ENCODE data around the gene MSI2.
"Not testable (repeated sequence)": the region's sequence is repeated elsewhere in the genome, so short reads cannot be mapped to it uniquely, and the experiment has no call there.

Gene MSI2

GRCh38 chr17:57255776-57256681 is at the start of gene MSI2:
MSI2 (plus strand) TSS chr17:57256523; CDS start chr17:57256743, 220 bp downstream.
- DNase-seq: peak; percentile 76 to 92 (median 86)

- DNase-seq: no peak
Observed at GRCh38 chr17:57206928-57207327, 49.4 kb upstream of the MSI2 start.

GRCh38 chr17:57207396-57207795 is 48.9 kb upstream of the MSI2 start:
- DNase-seq: no peak

- no peak for DNase-seq
Observed at GRCh38 chr17:57210224-57210553, 46.1 kb upstream of the MSI2 start.

GRCh38 chr17:57210972-57211411 is 45.3 kb upstream of the MSI2 start:
- DNase-seq: no peak

- DNase-seq: no peak
Observed at GRCh38 chr17:57211543-57211942, 44.8 kb upstream of the MSI2 start.

- DNase-seq: no peak
Observed at GRCh38 chr17:57213180-57213825, 43.0 kb upstream of the MSI2 start.

GRCh38 chr17:57215317-57215716 is 41.0 kb upstream of the MSI2 start:
- no peak for DNase-seq

- no peak for DNase-seq
Observed at GRCh38 chr17:57221366-57222350, 34.7 kb upstream of the MSI2 start.

GRCh38 chr17:57222422-57222821 is 33.9 kb upstream of the MSI2 start:
- not testable (repeated sequence) for DNase-seq

GRCh38 chr17:57225127-57225526 is 31.2 kb upstream of the MSI2 start:
- no peak for DNase-seq

- DNase-seq: no peak
Observed at GRCh38 chr17:57226793-57227192, 29.5 kb upstream of the MSI2 start.

- no peak for DNase-seq
Observed at GRCh38 chr17:57228911-57229310, 27.4 kb upstream of the MSI2 start.

GRCh38 chr17:57234061-57234738 is 22.1 kb upstream of the MSI2 start:
- no peak for DNase-seq

GRCh38 chr17:57234739-57235092 is 21.6 kb upstream of the MSI2 start:
- no peak for DNase-seq

- DNase-seq: no peak
Observed at GRCh38 chr17:57235124-57235523, 21.2 kb upstream of the MSI2 start.

GRCh38 chr17:57236686-57237299 is 19.5 kb upstream of the MSI2 start:
- no peak for DNase-seq

- no peak for DNase-seq
Observed at GRCh38 chr17:57240648-57241047, 15.7 kb upstream of the MSI2 start.

GRCh38 chr17:57242148-57242547 is 14.2 kb upstream of the MSI2 start:
- DNase-seq: no peak

- DNase-seq: peak; percentile 27 to 78 (median 61)
Observed at GRCh38 chr17:57243171-57243622, 13.1 kb upstream of the MSI2 start.

GRCh38 chr17:57245786-57246185 is 10.5 kb upstream of the MSI2 start:
- DNase-seq: no peak

GRCh38 chr17:57246257-57246656 is 10.1 kb upstream of the MSI2 start:
- DNase-seq: no peak

All from stimulated activated naive CD4-positive, alpha-beta T cell (primary cell).